Measurements from ENCODE around the gene TMEM63C. TPM values are rescaled to one million over a fixed set of nuclear protein-coding genes. Genes with fewer than 3 reads are reported as not detected.

TMEM63C gene
- total and polyA plus RNA-seq, 2 experiments from 2014 or later = 0.36 to 1.1 TPM

GRCh38 chr14:77140359-77141213 is 41.0 kb upstream of the TMEM63C start:
- DNase-seq (ENCODE audit: low read depth in 1 of 2, low spot score in 1 of 2) = no peak
- Histone ChIP-seq H3K27me3 (peaks cover 72% of the 10 kb centered on the region), H3K9me3 (ENCODE audit: low read depth) (no peaks in the 10 kb centered on the region), H3K4me3 (peak overlapping the region; percentile 32), H3K4me1 (ENCODE audit: low read depth) (peaks cover 2% of the 10 kb centered on the region), H3K27ac (no peak overlapping the region), H3K36me3 (no peaks in the 10 kb centered on the region)
- TF ChIP-seq CTCF (IDR thresholded peaks at IDR 0.05; ENCODE audit: low read depth, low read length) = no peak

- no peak within 1 kb of the TSS for H3K27ac ChIP-seq
- peak within 1 kb of the TSS; percentile 32 for H3K4me3 ChIP-seq
- peaks cover 80% of the 10 kb centered on the region for H3K27me3 ChIP-seq
- H3K4me1 ChIP-seq (ENCODE audit: low read depth) = peaks cover 2% of the 10 kb centered on the region
- H3K9me3 ChIP-seq (ENCODE audit: low read depth) = no peaks in the 10 kb centered on the region
- no peaks in the 10 kb centered on the region for H3K36me3 ChIP-seq
- TF ChIP-seq CTCF (IDR thresholded peaks at IDR 0.05; ENCODE audit: low read depth, low read length) = peak; percentile 38
- DNase-seq (ENCODE audit: low read depth in 1 of 2, low spot score in 1 of 2) = peak; percentile 40 to 85
Measured at GRCh38 chr14:77141214-77142004, 40.2 kb upstream of the TMEM63C start, which contains the start of gene ZDHHC22. Gene ZDHHC22, minus strand, starts transcription at chr14:77141791. Its CDS starts 2,053 bp downstream, at chr14:77139738.

GRCh38 chr14:77142005-77142800 is 39.4 kb upstream of the TMEM63C start:
- Histone ChIP-seq H3K4me3 (peak overlapping the region; percentile 32), H3K27ac (no peak overlapping the region), H3K4me1 (ENCODE audit: low read depth) (peaks cover 2% of the 10 kb centered on the region), H3K9me3 (ENCODE audit: low read depth) (no peaks in the 10 kb centered on the region), H3K27me3 (peaks cover 85% of the 10 kb centered on the region), H3K36me3 (no peaks in the 10 kb centered on the region)
- no peak for TF ChIP-seq CTCF (IDR thresholded peaks at IDR 0.05; ENCODE audit: low read depth, low read length)
- no peak for DNase-seq (ENCODE audit: low read depth in 1 of 2, low spot score in 1 of 2)

- peaks cover 82% of the 10 kb centered on the region for H3K27me3 ChIP-seq
- no peaks in the 10 kb centered on the region for H3K36me3 ChIP-seq
- H3K4me3 ChIP-seq = no peak overlapping the region
- no peak for DNase-seq (ENCODE audit: low read depth in 1 of 2, low spot score in 1 of 2)
- no peak overlapping the region for H3K27ac ChIP-seq
- no peaks in the 10 kb centered on the region for H3K9me3 ChIP-seq (ENCODE audit: low read depth)
- no peak for TF ChIP-seq CTCF (IDR thresholded peaks at IDR 0.05; ENCODE audit: low read depth, low read length)
- peaks cover 2% of the 10 kb centered on the region for H3K4me1 ChIP-seq (ENCODE audit: low read depth)
Measured at GRCh38 chr14:77143071-77143470, 38.5 kb upstream of the TMEM63C start.
